Spinal cord (tissue), 10 donors: ENCODE data around the gene ARCN1. TPM values are rescaled to one million over a fixed set of nuclear protein-coding genes. Genes with fewer than 3 reads are reported as not detected.

Source experiments
- DNase-seq, 6 donors: peaks; one replicate each; pipeline versions ENCODE4 v3.0.0 to v3.0.0-alpha.2; 2013 to 2015; ENCODE audit warnings: low spot score in 6 of 6, low read depth in 4 of 6
- H3K27ac ChIP-seq: one replicate; pipeline ENCODE4 v1.5.1; 2013; ENCODE audit warnings: low read depth, low read length, control low read depth
- H3K27me3 ChIP-seq: one replicate; pipeline ENCODE4 v1.6.1; 2013; ENCODE audit warnings: low read length; ENCODE audit not compliant: control insufficient read depth, insufficient read depth
- H3K36me3 ChIP-seq: one replicate; pipeline ENCODE4 v1.6.1; 2013; ENCODE audit warnings: low read length; ENCODE audit not compliant: control insufficient read depth, insufficient read depth
- H3K4me1 ChIP-seq: one replicate; pipeline ENCODE4 v1.6.1; 2013; ENCODE audit warnings: low read length; ENCODE audit not compliant: control insufficient read depth, insufficient read depth
- H3K4me3 ChIP-seq: one replicate; pipeline ENCODE4 v1.5.1; 2013; ENCODE audit warnings: low read depth, low read length, control low read depth
- H3K9me3 ChIP-seq: one replicate; pipeline ENCODE4 v1.6.1; 2013; ENCODE audit warnings: low read length; ENCODE audit not compliant: control insufficient read depth, insufficient read depth
- WGBS: methylation state at CpG from one replicate; pipeline ENCODE4 v1.1.5; 2013; ENCODE audit warnings: missing lambda C conversion rate; ENCODE audit not compliant: insufficient coverage; 5-methylcytosine and 5-hydroxymethylcytosine counted together
- polyA plus RNA-seq, 2 donors: library from polyadenylated mRNA; unstranded; fragments of 120-200 nt; gene quantifications; one replicate each; pipeline ENCODE4 v1.2.1, GENCODE V29; 2013; ENCODE audit not compliant: insufficient read length in 2 of 2
- total RNA-seq, 2 donors: library from RNA; depleted of rRNA in 1 of 2; stranded (reverse); fragments of 120-200 nt in 1 of 2; fragments of >200 nt in 1 of 2; gene quantifications; one replicate each; pipeline versions ENCODE4 v1.2.3 to v1.2.4, GENCODE V29; 2013 to 2014
- donor health status: healthy.

ARCN1 gene
- total and polyA plus RNA-seq, 4 donors, result 98.4 to 131 (median 118) TPM

DNA sequence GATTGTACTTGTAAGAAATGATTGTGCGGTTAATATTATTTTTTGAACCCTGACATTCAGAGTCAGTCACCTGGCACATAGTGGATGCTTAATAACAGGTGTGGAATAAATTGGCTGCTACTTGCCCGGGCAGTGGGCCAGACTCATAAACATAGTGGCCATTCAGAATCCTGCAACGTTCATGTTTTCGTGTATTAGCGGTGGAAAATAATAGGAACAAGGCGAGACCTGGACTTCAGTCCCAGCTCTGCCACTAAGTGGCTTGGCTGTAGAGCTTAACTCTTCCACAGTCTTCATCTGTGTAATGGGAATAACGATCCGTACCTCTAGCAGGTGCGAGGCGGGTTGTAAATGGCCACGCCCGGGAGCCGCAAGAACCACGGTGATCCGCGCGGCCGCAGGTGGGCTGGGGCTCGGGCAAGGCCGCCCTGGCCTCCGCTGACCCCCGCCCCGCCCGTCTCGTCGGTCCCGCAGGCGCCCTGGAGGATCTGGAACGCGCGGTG, 42.0 kb upstream of the ARCN1 start:
- 3% methylated on average over 30 of the region's 31 CpGs for WGBS
- Histone ChIP-seq H3K4me3 (peak overlapping the region; percentile 71), H3K27ac (no peak overlapping the region), H3K36me3 (peaks cover 42% of the 10 kb centered on the region), H3K9me3 (no peaks in the 10 kb centered on the region), H3K4me1 (peaks cover 42% of the 10 kb centered on the region), H3K27me3 (no peaks in the 10 kb centered on the region)
- peak in 1 of 6 donors; percentile 64 for DNase-seq

DNA sequence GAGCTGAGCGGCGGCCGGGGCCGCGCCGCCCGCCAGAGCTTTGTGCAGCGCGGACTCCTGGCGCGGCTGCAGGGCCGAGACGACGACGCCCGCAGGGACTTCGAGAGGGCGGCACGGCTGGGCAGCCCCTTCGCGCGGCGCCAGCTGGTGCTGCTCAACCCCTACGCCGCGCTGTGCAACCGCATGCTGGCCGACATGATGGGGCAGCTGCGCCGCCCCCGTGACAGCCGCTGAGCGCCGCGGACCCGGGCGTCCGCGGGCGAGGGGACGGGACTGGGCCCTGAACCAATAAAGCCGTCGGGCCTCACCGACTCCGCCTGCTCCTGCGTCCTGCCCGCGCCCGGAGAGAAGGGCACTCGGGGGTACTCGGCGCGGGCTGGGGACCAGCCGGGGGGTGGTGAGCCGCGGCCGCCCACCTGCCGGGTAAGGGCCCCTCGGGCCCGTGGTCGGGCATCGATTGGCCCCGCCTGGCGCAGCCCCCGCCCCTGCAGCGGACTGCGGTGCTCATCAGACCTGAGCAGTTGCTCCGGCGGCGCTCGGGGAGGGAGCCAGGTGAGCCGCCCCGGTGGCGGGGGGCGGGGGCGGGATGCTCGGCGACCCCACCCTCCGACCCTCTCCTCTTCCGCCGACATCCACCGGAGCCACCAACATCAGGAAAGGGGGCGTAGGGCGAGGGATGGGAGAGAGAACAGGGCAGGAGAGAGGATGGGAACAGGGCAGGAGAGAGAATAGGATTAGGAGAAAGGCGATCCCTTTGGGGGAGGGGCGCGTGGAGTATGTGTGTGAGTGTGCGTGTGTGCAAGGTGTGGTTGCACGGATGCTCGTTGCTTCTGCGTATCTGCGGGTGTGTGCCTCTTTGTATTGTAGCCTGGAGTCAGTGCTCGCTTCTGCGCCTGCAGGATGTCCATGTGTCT, 41.3 kb upstream of the ARCN1 start, which contains the start of gene TMEM25:
Gene TMEM25, plus strand, starts transcription at position 510 of the 914 bp plus-strand sequence. CDS start 610 bp downstream, outside the sequence.
- WGBS, result under 1% methylated on average over 84 of the region's 94 CpGs
- DNase-seq, result peak; percentile 47 to 92 (median 61)
- H3K36me3 ChIP-seq, result peaks cover 45% of the 10 kb centered on the region
- peaks cover 42% of the 10 kb centered on the region for H3K4me1 ChIP-seq
- no peaks in the 10 kb centered on the region for H3K27me3 ChIP-seq
- peak within 1 kb of the TSS; percentile 71 for H3K4me3 ChIP-seq
- H3K27ac ChIP-seq, result peak within 1 kb of the TSS; percentile 47
- H3K9me3 ChIP-seq, result no peaks in the 10 kb centered on the region

DNA sequence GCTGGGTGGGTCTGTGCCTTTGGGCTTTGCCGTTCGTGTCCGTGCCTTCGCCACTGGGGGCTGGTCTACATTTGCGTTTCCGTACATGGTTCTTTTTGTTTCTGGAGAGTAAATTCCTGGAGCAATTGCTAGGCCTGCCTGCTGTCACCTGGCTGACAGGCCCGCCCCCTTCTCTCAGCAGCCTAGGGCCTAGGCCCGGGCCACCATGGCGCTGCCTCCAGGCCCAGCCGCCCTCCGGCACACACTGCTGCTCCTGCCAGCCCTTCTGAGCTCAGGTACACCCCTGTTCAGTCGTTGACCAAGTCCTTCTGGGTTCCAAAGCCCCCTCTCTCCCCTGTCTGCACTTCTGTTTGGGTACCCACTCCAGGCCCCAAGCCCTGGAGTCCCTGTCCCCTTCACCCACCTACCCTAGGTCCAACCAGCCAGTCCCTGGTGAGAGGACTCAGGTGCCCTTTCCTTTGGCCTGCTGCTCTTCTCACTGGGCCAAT, 40.6 kb upstream of the ARCN1 start:
- peaks cover 42% of the 10 kb centered on the region for H3K4me1 ChIP-seq
- DNase-seq, result no peak

GRCh38 chr11:118532091-118532490, 40.1 kb upstream of the ARCN1 start:
- peaks cover 42% of the 10 kb centered on the region for H3K4me1 ChIP-seq
- no peaks in the 10 kb centered on the region for H3K27me3 ChIP-seq
- peaks cover 54% of the 10 kb centered on the region for H3K36me3 ChIP-seq
- peak overlapping the region; percentile 71 for H3K4me3 ChIP-seq
- no peaks in the 10 kb centered on the region for H3K9me3 ChIP-seq
- no peak for DNase-seq
- 79% methylated on average over 10 of the region's 10 CpGs for WGBS
- H3K27ac ChIP-seq, result no peak overlapping the region

More for the DNA sequence above, 40.6 kb upstream of the ARCN1 start:
- Histone ChIP-seq H3K36me3 (peaks cover 50% of the 10 kb centered on the region), H3K9me3 (no peaks in the 10 kb centered on the region), H3K27ac (no peak overlapping the region), H3K27me3 (no peaks in the 10 kb centered on the region), H3K4me3 (peak overlapping the region; percentile 71)
- 8% methylated on average over 12 of the region's 12 CpGs for WGBS

DNA sequence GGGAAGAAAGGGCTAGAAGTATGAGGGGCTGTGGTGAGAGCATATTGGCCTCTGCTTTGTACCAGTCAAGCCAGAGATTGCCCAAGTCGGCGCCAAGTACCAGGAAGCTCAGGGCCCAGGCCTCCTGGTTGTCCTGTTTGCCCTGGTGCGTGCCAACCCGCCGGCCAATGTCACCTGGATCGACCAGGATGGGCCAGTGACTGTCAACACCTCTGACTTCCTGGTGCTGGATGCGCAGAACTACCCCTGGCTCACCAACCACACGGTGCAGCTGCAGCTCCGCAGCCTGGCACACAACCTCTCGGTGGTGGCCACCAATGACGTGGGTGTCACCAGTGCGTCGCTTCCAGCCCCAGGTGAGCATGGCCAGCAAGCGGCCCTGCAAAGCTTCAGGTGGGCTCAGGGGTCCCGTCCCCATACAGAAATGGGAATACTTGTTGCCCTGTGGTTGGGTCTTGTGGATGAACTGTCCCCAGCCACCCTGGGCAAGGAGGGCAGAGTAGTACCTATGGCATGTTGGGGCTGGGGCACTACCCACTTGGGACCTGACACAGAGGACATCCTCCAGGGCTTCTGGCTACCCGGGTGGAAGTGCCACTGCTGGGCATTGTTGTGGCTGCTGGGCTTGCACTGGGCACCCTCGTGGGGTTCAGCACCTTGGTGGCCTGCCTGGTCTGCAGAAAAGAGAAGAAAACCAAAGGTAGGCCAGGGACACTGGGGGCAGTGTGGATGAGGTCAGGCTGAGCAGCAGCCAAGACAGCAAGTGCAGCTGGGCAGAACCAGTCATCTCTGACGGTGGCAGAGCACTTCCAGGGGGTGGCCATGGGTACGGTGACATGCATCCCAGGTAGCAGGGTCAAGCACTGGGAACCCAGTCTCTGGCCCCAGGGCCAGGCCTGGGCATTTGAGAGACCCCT, 39.1 kb upstream of the ARCN1 start:
- H3K4me3 ChIP-seq, result no peak overlapping the region
- peaks cover 56% of the 10 kb centered on the region for H3K36me3 ChIP-seq
- peaks cover 42% of the 10 kb centered on the region for H3K4me1 ChIP-seq
- WGBS, result 95% methylated on average over 19 of the region's 19 CpGs
- no peak overlapping the region for H3K27ac ChIP-seq
- no peaks in the 10 kb centered on the region for H3K27me3 ChIP-seq
- no peaks in the 10 kb centered on the region for H3K9me3 ChIP-seq
- DNase-seq, result no peak

- Histone ChIP-seq H3K4me1 (peaks cover 39% of the 10 kb centered on the region), H3K4me3 (no peak overlapping the region), H3K27ac (peak overlapping the region; percentile 25), H3K36me3 (peaks cover 50% of the 10 kb centered on the region), H3K9me3 (no peaks in the 10 kb centered on the region), H3K27me3 (no peaks in the 10 kb centered on the region)
- peak in 2 of 6 donors; percentile 20 to 50 for DNase-seq
- 66% methylated on average over 26 of the region's 27 CpGs for WGBS
Measured at GRCh38 chr11:118533769-118534729, 38.2 kb upstream of the ARCN1 start.

DNA sequence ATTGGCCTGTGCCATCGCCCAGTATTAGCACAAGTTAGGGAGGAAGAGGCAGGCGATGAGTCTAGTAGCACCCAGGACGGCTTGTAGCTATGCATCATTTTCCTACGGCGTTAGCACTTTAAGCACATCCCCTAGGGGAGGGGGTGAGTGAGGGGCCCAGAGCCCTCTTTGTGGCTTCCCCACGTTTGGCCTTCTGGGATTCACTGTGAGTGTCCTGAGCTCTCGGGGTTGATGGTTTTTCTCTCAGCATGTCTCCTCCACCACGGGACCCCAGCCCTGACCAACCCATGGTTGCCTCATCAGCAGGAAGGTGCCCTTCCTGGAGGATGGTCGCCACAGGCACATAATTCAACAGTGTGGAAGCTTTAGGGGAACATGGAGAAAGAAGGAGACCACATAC, 36.9 kb upstream of the ARCN1 start:
- 79% methylated on average over 3 of the region's 9 CpGs for WGBS
- Histone ChIP-seq H3K4me1 (peaks cover 31% of the 10 kb centered on the region), H3K27me3 (no peaks in the 10 kb centered on the region), H3K27ac (no peak overlapping the region), H3K36me3 (peaks cover 54% of the 10 kb centered on the region), H3K4me3 (no peak overlapping the region), H3K9me3 (no peaks in the 10 kb centered on the region)
- DNase-seq, result no peak

GRCh38 chr11:118536726-118537125, 35.5 kb upstream of the ARCN1 start:
- WGBS, result 100% methylated on average over 3 of the region's 5 CpGs
- H3K27me3 ChIP-seq, result no peaks in the 10 kb centered on the region
- peaks cover 63% of the 10 kb centered on the region for H3K36me3 ChIP-seq
- H3K4me3 ChIP-seq, result no peak overlapping the region
- no peak overlapping the region for H3K27ac ChIP-seq
- H3K4me1 ChIP-seq, result peaks cover 24% of the 10 kb centered on the region
- DNase-seq, result no peak
- H3K9me3 ChIP-seq, result no peaks in the 10 kb centered on the region
